HG03457 (cell line): ENCODE measurements around the gene HECW1.

Source experiments
- ATAC-seq: cut with Tn5 transposase; IDR thresholded peaks from one replicate; pipeline ENCODE4 v1.9.1; 2021; ENCODE audit warnings: moderate number of reproducible peaks; ENCODE audit not compliant: unreplicated experiment

The HECW1 gene

GRCh38 chr7:43142703-43143102, 30.3 kb downstream of the HECW1 start:
- ATAC-seq, result no peak

DNA sequence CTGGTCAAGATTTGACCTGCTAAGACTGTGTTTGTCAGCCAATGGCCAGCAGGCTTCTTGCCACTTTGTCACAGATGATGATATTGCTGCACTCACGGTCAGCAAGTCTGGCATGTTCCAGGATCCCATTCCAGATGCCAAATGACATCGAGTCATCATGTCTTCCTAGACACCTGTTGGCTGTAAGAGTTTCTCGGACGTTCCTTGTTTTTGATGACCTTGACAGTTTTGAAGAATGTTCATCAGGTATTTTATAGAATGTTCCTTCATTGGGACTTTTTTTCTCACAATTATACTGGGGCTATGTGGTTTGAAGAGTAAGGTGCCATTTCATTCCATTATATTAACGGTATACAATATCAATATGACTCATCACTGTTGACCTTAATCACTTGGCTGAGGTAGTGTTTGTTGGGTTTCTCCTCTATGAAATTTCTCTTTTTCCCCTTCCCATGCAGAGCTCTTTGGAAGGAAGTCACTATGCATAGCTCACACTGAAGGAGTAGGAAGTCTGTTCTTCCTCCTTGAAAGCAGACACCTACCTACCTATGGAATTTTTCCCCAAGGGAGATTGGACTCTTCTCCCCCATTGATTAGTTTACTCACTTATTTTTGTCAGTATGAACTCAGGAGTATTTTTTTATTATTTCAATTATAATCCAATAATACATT, 31.6 kb downstream of the HECW1 start:
- ATAC-seq, result no peak

- no peak for ATAC-seq
Measured at GRCh38 chr7:43148161-43148731, 35.8 kb downstream of the HECW1 start.

DNA sequence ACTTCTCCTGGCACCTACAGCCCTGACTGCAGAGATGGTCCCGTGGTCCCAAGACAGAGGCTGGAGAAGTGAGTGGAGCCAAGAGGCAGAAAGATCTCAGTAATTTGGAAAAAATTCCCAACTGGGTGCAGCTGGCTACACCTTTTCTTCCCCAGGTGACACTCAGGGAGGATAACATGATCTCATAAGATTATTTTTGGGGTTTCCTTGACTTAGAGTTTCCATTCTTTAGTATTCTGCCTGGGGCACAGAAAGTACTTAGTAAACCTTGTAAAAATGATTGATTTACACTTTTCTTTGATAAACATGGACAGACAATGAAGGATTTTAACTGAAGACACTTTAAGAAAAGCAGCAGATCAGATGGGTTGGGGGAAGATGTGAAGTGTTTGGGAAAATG, 38.6 kb downstream of the HECW1 start:
- ATAC-seq, result no peak

GRCh38 chr7:43152696-43153095, 40.2 kb downstream of the HECW1 start:
- ATAC-seq, result no peak

- no peak for ATAC-seq
Measured at GRCh38 chr7:43155636-43156035, 43.2 kb downstream of the HECW1 start.

GRCh38 chr7:43163885-43164284, 51.4 kb downstream of the HECW1 start:
- no peak for ATAC-seq

DNA sequence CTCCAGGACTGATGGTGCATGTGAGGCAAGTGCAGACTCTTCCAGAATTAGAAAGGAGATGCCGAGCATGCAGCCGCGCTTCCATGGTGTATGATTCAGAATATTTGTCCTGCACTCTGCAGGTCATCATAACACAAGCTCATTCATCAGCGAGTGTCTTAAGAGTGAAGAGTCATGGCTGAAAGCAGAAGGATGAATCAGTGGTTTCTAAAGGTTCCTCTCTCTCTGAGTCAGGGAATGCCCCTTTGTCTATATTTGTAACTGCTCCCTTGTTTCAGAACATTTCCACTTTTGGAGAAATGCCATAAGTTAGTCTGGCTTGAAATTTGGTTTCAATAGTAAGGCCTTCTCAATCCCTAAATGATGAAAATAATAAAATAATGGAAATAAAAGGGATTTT, 52.3 kb downstream of the HECW1 start:
- peak; percentile 94 for ATAC-seq

DNA sequence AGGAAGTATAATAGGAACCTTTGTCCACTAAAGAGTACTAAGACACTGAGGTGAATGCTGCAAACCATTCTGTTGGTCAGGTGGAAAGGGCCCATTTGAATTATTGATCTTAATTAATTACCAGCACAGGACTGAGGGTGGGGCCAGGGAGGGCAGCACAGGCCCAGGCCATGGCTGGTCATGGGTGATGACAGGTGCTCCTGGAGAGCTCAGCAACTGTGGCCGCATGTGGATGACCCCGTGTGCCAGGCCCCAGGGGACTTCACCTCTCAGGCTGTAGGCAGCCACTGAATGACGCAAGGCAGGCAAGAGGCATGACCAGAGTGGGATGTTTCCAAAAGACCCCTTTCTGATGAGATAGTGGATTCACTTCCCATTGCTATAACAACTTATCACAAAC, 54.2 kb downstream of the HECW1 start:
- ATAC-seq, result no peak

- no peak for ATAC-seq
Measured at GRCh38 chr7:43169076-43169475, 56.6 kb downstream of the HECW1 start.

- ATAC-seq, result no peak
Measured at GRCh38 chr7:43170571-43170970, 58.1 kb downstream of the HECW1 start.

- no peak for ATAC-seq
Measured at GRCh38 chr7:43175570-43176200, 63.2 kb downstream of the HECW1 start.

DNA sequence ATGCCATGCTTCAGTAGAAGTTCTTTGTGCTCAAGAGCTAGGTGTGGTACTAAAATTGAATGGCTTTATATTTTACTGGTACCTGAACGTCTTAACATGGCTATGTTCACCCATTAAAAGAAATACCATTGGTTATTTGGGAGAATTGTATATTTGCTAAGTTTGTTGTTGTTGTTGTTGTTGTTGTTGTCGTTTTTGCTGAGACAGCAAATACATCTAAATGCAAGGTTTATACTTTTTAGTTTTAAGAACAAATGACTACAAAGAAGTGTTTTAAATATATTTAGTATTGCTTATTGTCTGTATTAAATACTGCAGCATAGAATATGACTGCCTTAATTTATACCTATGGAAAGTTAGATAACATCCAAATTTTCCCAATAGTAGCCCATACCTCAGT, 66.9 kb downstream of the HECW1 start:
- ATAC-seq, result no peak

- no peak for ATAC-seq
Measured at GRCh38 chr7:43192806-43193460, 80.5 kb downstream of the HECW1 start.

GRCh38 chr7:43193893-43194292, 81.4 kb downstream of the HECW1 start:
- ATAC-seq, result no peak

GRCh38 chr7:43195256-43195655, 82.8 kb downstream of the HECW1 start:
- no peak for ATAC-seq

- no peak for ATAC-seq
Measured at GRCh38 chr7:43195768-43196167, 83.3 kb downstream of the HECW1 start.

- no peak for ATAC-seq
Measured at GRCh38 chr7:43196379-43196778, 83.9 kb downstream of the HECW1 start.

GRCh38 chr7:43198016-43198415, 85.6 kb downstream of the HECW1 start:
- no peak for ATAC-seq

- ATAC-seq, result no peak
Measured at GRCh38 chr7:43198599-43199090, 86.2 kb downstream of the HECW1 start.

DNA sequence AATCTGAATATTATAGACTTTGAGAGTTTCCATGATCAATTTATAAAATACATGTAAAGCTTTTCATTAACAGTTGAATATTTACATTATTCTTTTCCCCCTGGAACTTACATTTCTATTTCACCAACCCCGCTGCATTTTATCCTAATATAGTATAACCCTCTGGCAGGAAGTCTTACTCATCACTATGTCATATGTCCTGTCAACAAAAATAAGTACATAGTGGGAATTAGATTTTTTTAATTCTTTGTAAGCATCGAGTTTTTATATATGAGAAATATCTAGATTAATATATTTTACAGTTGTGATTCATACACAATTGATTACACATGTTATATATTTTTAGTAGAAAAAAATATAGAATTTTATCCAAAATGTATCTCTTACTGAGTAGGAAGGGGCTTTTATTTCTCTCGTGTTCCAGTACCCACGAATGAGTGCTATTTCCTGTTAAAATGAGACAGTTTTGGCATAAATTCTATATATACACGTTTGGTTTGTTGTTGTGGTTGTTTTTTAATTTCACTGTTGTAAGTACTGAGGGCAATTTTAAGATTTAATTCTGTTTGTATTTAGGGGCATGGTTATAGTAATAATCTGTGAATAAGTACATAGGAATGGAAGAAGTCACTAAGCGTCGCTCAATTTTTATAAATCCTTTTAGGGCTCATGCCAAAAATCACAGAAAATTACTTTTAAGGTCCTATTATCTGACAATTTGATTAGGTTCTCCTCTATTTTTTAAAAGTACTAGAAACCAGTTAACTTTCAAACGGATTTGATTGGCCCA, 87.1 kb downstream of the HECW1 start:
- no peak for ATAC-seq
